Testis (tissue), 3 donors: ENCODE data around the gene ZNF470. TPM values are rescaled to one million over a fixed set of nuclear protein-coding genes. Genes with fewer than 3 reads are reported as not detected.
A peak's percentile ranks its signal among the peaks of the same experiment; 100 is the strongest.

Experiments used
- DNase-seq: peaks from one replicate; pipeline ENCODE4 v3.0.0-alpha.2; 2019
- H3K27ac ChIP-seq, 2 donors: fragments of 200-600 bp; sonication (generic); one replicate each; pipeline ENCODE4 v1.5.1; 2019
- H3K27me3 ChIP-seq: fragments of 200-600 bp; sonication (generic); one replicate; pipeline ENCODE4 v1.5.1; 2019
- H3K36me3 ChIP-seq: fragments of 200-600 bp; sonication (generic); one replicate; pipeline ENCODE4 v1.5.1; 2017; ENCODE audit warnings: low read depth; ENCODE audit errors: missing control alignments
- H3K4me1 ChIP-seq: fragments of 200-600 bp; sonication (generic); one replicate; pipeline ENCODE4 v1.5.1; 2019
- H3K4me3 ChIP-seq, 2 donors: fragments of 200-600 bp; sonication (generic); one replicate each; pipeline ENCODE4 v1.5.1; 2017 to 2019
- H3K9me3 ChIP-seq: fragments of 200-600 bp; sonication (generic); one replicate; pipeline ENCODE4 v1.5.1; 2017
- CTCF ChIP-seq, 3 experiments: fragments of 450-650 bp in 2 of 3; fragments of 200-600 bp in 1 of 3; sonication (generic) in 1 of 3; IDR thresholded peaks; one replicate each; pipeline ENCODE4 v1.5.1; 2016 to 2019; ENCODE audit warnings: antibody characterized with exemption in 3 of 3, mild to moderate bottlenecking in 2 of 3, moderate library complexity in 1 of 3
- POLR2A ChIP-seq: fragments of 450-650 bp; IDR thresholded peaks from one replicate; pipeline ENCODE4 v1.6.1; 2017; ENCODE audit warnings: antibody characterized with exemption, mild to moderate bottlenecking, moderate library complexity
- WGBS, 2 donors: methylation state at CpG; one replicate each; pipeline ENCODE4 v1.1.5; 2018; 5-methylcytosine and 5-hydroxymethylcytosine counted together
- intact Hi-C: fragments of 100-400 bp; cut with DNase I; formaldehyde crosslinking; loops from one replicate; pipeline ENCODE4 v1.15.1; 2023; ENCODE audit warnings: low total_unique reads
- polyA plus RNA-seq: library from polyadenylated mRNA; stranded (reverse); fragments of 350-450 nt; fragmentation: Illumina TruSeq; extraction: RNeasy Lipid Tissue Mini Kit (QIAGEN cat#74804); gene quantifications from one replicate; pipeline ENCODE4 v1.2.3, GENCODE V29; 2014; ENCODE audit warnings: low read depth, low replicate concordance; ENCODE audit not compliant: insufficient read depth
- total RNA-seq, 2 donors: library from RNA; depleted of rRNA; stranded (reverse); fragments of >200 nt; gene quantifications; one replicate each; pipeline ENCODE4 v1.2.3, GENCODE V29; 2016

Gene ZNF470
- total and polyA plus RNA-seq, 3 donors from 2014 or later: 4.5 to 11.0 (median 8.3) TPM

- 0% methylated on average over 10 to 52 of the region's 52 CpGs for WGBS, 2 donors
Measured at GRCh38 chr19:56594783-56595547, 27.7 kb downstream of the ZNF470 start, which contains the start of gene ZNF71. Gene ZNF71, plus strand, starts transcription at chr19:56595302. Its CDS starts 6,257 bp downstream, at chr19:56601559.

GRCh38 chr19:56595548-56595899 lies 28.3 kb downstream of the ZNF470 start:
- TF ChIP-seq CTCF (IDR thresholded peaks at IDR 0.05) (no peak), POLR2A (no peak)
- WGBS, 2 donors: 2 to 3% methylated on average over 4 of the region's 4 CpGs

More at GRCh38 chr19:56594783-56595547, 27.7 kb downstream of the ZNF470 start, which contains the start of gene ZNF71:
- H3K9me3 ChIP-seq: no peaks in the 10 kb centered on the region
- H3K36me3 ChIP-seq: no peaks in the 10 kb centered on the region
- DNase-seq: peak; percentile 92
- TF ChIP-seq POLR2A: no peak
- TF ChIP-seq CTCF (IDR thresholded peaks at IDR 0.05): peak in 1 of 3 experiments; percentile 5
- H3K27me3 ChIP-seq: no peaks in the 10 kb centered on the region
- intact Hi-C loops: no loop called here
- H3K4me3 ChIP-seq: peak within 1 kb of the TSS; percentile 85 to 88
- H3K27ac ChIP-seq: peak within 1 kb of the TSS; percentile 71
- H3K4me1 ChIP-seq: peaks cover 5% of the 10 kb centered on the region

GRCh38 chr19:56596676-56597075 lies 29.4 kb downstream of the ZNF470 start:
- 68 to 75% methylated on average over 4 of the region's 4 CpGs for WGBS, 2 donors

More at GRCh38 chr19:56595548-56595899, 28.3 kb downstream of the ZNF470 start:
- Histone ChIP-seq H3K27ac (peak overlapping the region; percentile 71), H3K9me3 (no peaks in the 10 kb centered on the region), H3K36me3 (no peaks in the 10 kb centered on the region), H3K4me1 (peaks cover 5% of the 10 kb centered on the region), H3K27me3 (no peaks in the 10 kb centered on the region), H3K4me3 (peak overlapping the region; percentile 85 to 88)
- intact Hi-C loops: no loop called here
- no peak for DNase-seq

GRCh38 chr19:56597696-56598095 lies 30.4 kb downstream of the ZNF470 start:
- DNase-seq: no peak
- intact Hi-C loops: no loop called here
- 95 to 99% methylated on average over 4 of the region's 4 CpGs for WGBS, 2 donors
- Histone ChIP-seq H3K27ac (no peak overlapping the region), H3K9me3 (no peaks in the 10 kb centered on the region), H3K27me3 (no peaks in the 10 kb centered on the region), H3K36me3 (no peaks in the 10 kb centered on the region), H3K4me3 (no peak overlapping the region), H3K4me1 (peaks cover 5% of the 10 kb centered on the region)
- no peak for TF ChIP-seq POLR2A
- no peak for TF ChIP-seq CTCF (IDR thresholded peaks at IDR 0.05)

More at GRCh38 chr19:56596676-56597075, 29.4 kb downstream of the ZNF470 start:
- Histone ChIP-seq H3K9me3 (no peaks in the 10 kb centered on the region), H3K36me3 (no peaks in the 10 kb centered on the region), H3K27ac (no peak overlapping the region), H3K4me3 (no peak overlapping the region), H3K27me3 (no peaks in the 10 kb centered on the region), H3K4me1 (peaks cover 5% of the 10 kb centered on the region)
- TF ChIP-seq CTCF (IDR thresholded peaks at IDR 0.05) (no peak), POLR2A (no peak)
- DNase-seq: no peak
- intact Hi-C loops: no loop called here
